Astrocyte of the spinal cord (primary cell): ENCODE data around the gene AQP12A.
A peak's percentile ranks its signal among the peaks of the same experiment; 100 is the strongest.
"Not testable (repeated sequence)": the region's sequence is repeated elsewhere in the genome, so short reads cannot be mapped to it uniquely, and the experiment has no call there.

Experiments used
- DNase-seq: peaks from one replicate; pipeline ENCODE4 v3.0.0; 2011; ENCODE audit warnings: low read depth, low spot score
- H3K4me3 ChIP-seq: 2 replicates; pipeline ENCODE4 v1.5.1; 2011; ENCODE audit warnings: low read depth, mild to moderate bottlenecking, low read length, moderate library complexity
- CTCF ChIP-seq: IDR thresholded peaks from 2 replicates; pipeline ENCODE4 v1.5.1; 2012; ENCODE audit warnings: low read depth, mild to moderate bottlenecking, low read length, inconsistent platforms
- in situ Hi-C: cut with HindIII; loops from 2 replicates; pipeline ENCODE4 v1.10.0; 2017; ENCODE audit warnings: low sequenced_read_pairs

Gene AQP12A

GRCh38 chr2:240648155-240648649, 43.5 kb upstream of the AQP12A start:
- in situ Hi-C loops, result no loop called here
- no peak for TF ChIP-seq CTCF
- H3K4me3 ChIP-seq, result no peak overlapping the region
- DNase-seq, result no peak

GRCh38 chr2:240648650-240649275, 42.9 kb upstream of the AQP12A start:
- in situ Hi-C loops, result no loop called here
- no peak overlapping the region for H3K4me3 ChIP-seq
- no peak for TF ChIP-seq CTCF
- no peak for DNase-seq

- H3K4me3 ChIP-seq, result no peak overlapping the region
- no peak for TF ChIP-seq CTCF
- in situ Hi-C loops, result no loop called here
- DNase-seq, result no peak
Measured at GRCh38 chr2:240649331-240649730, 42.3 kb upstream of the AQP12A start.

- TF ChIP-seq CTCF, result no peak
- no peak for DNase-seq
- H3K4me3 ChIP-seq, result no peak overlapping the region
- in situ Hi-C loops, result no loop called here
Measured at GRCh38 chr2:240650254-240650965, 41.3 kb upstream of the AQP12A start.

- no peak overlapping the region for H3K4me3 ChIP-seq
- DNase-seq, result no peak
- in situ Hi-C loops, result no loop called here
- no peak for TF ChIP-seq CTCF
Measured at GRCh38 chr2:240651185-240651584, 40.5 kb upstream of the AQP12A start.

- TF ChIP-seq CTCF, result no peak
- in situ Hi-C loops, result no loop called here
- DNase-seq, result peak; percentile 16
- H3K4me3 ChIP-seq, result no peak overlapping the region
Measured at GRCh38 chr2:240655931-240656886, 35.5 kb upstream of the AQP12A start.

GRCh38 chr2:240659883-240660282, 31.8 kb upstream of the AQP12A start:
- in situ Hi-C loops, DNase-seq, H3K4me3 ChIP-seq: not testable (repeated sequence)
